DMS114 treated with DMSO at 0.1 percent for 48 hours (cell line): ENCODE results near the gene DPH1.

ENCODE experiments used
- DNase-seq: peaks from one replicate; lab custom pipeline; 2025; ENCODE audit not compliant: unreplicated experiment; lab: John Stamatoyannopoulos, UW

The DPH1 gene

DNA sequence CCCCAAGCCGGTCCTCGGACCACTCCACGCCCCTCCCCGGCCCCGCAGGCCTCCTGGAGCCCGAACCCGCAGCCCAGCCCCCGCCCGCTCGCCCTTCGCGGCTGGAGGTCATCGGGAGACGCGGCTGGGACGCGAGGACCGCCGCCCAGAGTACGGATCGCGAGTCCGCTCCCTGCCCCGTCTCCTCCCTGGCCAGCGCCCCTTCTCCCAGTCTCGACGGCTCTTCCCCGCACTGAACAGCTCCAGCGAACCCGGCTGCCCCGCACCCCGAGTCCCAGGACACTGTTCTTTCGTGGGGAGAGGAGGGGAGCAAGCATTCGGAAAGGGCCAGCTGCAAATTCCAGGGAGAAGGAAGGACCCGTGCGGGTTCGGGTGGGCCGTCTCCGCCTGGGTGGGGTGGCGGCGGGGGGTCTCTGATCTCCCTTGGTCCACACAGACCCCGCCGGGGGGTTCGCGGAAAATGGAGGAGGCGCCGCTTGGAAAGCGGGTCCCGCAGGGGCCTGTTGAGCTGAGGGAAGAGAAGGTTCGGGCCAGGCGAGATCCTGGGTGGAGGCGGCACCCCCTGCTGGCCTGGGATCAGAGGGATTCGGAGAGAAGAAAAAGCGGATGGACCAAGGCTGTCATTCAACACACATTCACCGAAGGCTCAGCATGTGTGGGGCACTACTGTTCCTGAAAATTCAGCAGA is 4.2 kb upstream of the DPH1 start:
- peak; percentile 68 for DNase-seq

DNA sequence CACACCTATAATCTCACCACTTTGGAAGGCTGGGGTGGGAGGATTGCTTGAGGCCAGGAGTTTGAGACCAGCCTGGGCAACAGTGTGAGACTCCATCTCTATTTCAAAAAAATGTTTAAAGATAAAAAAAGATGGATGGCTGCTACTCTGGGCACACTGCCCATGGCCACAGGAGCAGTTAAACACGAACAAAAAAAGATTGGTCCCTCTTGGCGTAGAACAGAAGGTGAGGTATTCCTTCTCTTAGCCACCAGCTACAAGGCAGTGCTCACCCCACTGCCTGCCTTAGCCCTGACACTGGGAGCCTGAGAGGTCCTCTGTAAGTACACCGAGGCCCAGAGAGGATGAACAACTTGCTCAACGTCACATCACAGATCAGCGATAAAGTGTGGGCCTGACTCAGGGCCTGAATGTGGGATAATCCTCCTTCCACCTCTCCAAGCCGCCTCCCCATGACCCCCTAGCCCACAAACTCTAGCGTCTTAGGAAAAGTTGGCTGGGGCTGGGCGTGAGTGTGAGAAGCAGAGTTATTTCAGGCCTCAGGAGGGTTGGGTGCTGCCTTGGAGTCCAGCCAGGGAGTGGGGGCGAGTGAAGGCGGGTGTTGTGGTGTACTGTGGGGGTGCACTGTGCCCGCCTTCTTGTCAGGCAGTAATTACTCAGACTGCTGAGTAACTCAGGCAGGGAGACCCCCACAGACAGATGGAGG is 2.3 kb upstream of the DPH1 start:
- DNase-seq, result no peak

DNA sequence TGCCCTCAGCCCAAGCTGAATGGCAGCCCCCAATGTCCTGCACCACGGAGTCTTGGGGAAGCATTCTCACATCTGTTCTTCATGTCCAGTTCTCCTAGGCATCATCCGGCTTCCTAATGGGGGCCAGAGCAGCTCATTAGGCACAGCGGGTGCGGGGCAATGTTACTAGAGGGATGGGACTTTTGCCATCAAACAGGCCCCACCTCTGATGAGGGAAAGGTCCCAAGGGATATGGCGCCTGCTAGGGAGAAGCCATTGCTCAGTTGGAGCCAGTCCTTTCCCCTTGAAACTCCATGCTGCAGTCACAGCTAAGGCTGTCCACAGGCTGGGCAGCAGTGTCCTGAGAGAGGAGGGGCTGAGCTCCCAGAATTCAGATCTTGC is 1.7 kb upstream of the DPH1 start:
- no peak for DNase-seq

DNA sequence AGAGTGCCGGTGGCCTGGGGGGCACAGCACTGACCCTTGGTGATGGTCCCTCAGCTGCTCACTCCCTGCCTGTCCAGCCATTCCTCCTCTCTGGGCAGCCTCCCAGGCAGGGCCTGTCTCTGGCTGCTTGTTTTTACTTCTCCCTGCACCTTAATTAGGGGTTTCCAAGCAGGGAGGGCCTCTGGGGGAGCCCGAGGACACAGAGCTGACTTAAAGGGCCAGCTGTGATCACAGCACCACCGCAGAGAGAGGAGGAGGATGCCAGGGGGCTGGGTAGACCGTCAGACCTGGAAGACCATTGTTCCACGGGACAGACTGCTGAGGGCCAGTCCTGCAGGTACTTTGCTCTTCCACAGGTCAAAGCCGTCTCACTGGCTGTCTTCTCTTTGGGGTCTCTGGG is 1.2 kb upstream of the DPH1 start:
- DNase-seq, result no peak

DNA sequence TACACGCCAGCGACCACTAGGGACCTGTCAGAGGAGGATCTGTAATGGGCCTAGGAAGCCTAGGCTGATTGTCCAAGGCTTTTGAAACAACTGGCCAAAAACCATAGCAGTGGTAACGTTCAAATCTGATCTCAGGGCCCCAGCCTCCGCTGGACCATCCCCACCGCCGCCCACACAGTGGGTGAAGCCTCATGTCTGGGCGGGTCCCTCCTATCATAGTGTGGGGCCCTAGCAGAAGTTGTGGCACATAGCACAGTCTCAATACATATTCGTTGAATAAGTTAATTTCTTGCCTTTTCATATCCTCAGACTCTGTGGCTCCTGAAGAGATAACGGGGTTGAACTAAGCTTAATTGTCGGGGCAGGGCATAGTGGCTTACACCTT is 818 bp downstream of the DPH1 start:
- no peak for DNase-seq

DNA sequence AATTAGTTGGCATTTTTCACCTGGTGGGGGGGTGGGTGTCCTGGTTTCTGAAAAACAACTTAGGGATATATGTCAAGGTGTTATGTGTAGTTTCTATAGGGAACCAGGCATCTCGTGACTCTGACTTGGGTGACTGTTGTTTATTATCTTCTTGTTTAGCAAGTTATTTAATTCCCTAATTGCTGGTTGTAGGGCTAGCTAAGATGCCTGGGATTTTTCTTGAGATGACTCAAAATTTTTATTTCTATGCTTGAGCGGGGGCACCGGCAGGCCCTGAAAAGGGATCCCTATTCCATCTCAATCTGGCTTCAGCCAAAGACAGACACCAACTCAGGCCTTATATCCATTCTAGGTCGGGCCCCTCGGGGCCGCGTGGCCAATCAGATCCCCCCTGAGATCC is 3.2 kb downstream of the DPH1 start:
- DNase-seq, result no peak

DNA sequence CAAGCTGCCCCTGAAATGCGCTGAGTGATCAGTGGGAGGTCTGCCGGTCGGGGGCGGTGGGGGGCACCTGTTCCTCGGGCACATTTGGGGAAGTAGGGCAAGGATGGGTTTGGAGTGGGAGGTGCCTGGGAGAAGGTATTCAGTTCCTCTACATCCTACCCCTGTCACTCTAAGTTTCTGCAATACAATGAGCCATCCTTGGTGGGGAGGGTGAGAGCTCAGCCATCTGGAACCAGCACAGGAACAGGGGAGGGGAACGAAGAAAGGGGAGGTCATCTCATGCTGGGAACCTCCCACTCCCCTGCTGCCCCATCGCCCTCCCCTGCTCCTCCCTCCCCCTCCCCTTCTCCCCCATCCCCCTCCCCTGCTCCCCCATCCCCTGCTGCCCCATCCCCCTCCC is 4.2 kb downstream of the DPH1 start:
- no peak for DNase-seq

DNA sequence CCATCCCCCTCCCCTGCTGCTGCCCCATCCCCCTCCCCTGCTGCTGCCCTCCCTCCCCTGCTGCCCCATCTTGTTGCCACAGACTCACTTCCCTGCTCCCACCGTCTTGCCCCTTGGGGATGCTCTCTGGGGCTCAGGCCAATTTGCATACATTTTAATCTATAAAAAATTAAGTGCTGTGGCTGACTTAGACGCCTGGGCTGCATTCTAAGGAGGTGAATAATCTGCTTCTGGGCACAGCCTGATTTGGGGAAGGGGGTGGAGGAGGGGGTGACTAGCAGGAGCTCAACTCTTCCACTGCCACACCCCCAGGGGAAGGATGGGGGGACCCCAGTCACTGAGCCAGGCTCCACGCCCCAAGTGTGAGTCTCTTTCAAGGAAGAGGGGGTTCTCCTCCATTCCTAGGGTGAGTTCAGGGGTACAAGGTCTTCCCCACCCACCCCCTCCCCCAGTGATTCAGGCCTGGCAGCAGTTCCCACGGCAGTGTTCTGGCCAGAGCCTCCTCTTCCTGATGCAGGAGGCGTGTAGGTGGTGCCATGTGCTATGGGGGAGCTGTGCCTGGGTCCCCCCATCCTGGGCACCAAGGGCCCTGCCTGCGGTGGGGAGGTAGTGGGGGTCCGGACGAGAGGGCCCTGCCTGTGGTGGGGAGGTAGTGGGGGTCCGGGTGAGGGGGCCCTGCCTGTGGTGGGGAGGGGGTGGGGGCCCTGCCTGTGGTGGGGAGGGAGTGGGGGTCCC is 5.0 kb downstream of the DPH1 start:
- DNase-seq, result no peak

DNA sequence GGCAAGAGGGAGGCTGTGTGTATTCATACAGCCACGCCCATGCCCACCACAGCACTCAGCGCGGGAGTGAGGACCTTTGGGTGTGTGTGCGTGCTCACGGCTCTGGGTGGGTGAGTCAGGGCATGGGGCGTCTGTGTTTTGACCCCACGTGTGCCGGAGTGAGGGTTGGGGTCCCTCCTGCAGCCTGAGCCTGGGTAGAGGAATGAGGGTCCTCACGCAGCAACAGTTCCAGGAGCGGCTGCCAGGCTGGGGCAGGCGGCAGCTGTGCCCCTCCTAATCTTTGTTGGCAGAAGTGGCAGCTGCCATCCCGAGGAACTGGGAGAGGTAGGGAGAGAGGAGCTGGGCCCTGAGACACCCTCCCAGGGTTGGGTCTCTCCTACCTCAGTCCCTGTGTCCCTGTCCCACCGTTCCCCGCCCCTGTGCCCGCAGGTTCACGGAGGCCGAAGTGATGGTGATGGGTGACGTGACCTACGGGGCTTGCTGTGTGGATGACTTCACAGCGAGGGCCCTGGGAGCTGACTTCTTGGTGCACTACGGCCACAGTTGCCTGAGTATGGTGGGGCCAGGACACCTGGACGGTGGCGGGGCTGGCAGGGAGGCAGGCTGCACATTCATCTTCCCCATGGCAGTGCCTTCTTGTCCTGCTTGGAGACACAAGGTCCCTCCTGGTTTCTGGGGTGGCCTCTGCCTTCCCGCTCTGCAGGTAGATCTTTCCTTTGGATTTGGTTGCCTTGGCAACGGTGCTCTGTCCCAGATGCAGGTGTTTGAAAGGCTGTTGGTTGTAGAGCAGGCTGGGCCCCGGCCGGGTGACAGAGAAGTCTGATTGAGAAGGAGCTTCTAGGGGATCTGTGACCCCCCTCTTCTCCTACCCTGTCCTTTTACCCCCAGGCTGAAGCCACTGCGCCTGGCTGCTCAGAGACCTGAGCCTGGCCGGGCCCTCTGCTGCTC is 5.9 kb downstream of the DPH1 start:
- DNase-seq, result no peak

DNA sequence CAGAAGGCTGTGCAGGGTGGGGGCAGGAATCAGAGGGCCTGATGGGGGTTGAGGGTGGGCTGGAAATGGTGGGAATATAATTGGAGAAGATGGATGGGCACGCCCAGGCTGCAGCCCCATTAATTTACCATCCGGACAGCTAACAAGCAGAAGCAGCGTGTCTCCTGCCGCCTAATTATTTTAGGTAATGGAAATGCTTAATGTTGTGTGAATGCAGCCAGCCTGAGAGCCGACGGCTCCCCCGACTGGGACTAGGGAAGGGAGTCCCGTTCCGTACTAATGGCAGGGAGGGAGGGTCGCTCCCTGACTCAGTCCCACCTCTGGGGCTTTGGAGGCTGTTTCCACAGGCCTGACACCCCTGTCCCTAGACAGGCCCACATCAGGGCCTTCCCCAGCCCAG is 7.2 kb downstream of the DPH1 start:
- DNase-seq, result no peak

DNA sequence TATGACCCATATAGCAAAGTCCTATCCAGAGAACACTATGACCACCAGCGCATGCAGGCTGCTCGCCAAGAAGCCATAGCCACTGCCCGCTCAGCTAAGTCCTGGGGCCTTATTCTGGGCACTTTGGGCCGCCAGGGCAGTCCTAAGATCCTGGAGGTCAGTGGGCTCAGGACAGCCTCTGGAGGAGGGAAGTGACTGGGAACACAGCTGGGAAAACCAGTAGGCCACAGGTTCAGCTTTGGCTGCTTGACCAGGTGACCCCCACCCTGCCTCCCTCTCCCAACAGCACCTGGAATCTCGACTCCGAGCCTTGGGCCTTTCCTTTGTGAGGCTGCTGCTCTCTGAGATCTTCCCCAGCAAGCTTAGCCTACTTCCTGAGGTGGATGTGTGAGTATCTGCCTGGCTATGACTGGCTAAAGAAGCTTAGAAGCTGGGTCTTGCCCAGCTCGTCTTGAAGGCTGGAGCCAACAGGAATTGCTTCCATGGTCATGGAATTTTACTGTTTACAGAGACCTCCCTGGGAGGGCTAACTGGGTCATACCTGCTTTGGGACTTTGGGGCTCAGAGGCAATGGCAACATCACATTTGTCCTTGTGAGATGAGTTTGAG is 10.4 kb downstream of the DPH1 start:
- no peak for DNase-seq

DNA sequence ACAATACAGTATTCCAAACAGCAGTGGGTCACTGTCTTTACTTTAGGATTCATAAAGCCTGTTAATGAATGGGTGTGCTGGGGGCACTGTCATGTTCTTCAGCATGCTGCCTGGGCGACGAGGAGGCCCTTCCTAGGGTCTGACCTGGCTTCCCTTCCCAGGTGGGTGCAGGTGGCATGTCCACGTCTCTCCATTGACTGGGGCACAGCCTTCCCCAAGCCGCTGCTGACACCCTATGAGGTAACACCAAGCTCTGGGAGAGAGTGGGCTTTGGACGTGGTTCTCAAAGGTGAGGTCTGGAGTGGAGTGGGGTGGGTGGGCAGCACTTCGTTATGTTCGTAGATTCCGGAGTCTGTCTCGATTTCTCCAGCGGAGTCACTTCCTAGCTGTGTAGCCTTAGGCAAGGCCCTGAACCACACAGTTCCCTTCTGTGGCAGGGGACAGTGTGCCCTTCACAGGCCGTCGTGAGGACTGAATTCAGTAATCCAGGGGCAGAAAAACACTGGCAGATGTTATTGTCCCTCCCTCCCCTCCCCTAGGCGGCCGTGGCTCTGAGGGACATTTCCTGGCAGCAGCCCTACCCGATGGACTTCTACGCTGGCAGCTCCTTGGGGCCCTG is 11.1 kb downstream of the DPH1 start:
- DNase-seq, result no peak

DNA sequence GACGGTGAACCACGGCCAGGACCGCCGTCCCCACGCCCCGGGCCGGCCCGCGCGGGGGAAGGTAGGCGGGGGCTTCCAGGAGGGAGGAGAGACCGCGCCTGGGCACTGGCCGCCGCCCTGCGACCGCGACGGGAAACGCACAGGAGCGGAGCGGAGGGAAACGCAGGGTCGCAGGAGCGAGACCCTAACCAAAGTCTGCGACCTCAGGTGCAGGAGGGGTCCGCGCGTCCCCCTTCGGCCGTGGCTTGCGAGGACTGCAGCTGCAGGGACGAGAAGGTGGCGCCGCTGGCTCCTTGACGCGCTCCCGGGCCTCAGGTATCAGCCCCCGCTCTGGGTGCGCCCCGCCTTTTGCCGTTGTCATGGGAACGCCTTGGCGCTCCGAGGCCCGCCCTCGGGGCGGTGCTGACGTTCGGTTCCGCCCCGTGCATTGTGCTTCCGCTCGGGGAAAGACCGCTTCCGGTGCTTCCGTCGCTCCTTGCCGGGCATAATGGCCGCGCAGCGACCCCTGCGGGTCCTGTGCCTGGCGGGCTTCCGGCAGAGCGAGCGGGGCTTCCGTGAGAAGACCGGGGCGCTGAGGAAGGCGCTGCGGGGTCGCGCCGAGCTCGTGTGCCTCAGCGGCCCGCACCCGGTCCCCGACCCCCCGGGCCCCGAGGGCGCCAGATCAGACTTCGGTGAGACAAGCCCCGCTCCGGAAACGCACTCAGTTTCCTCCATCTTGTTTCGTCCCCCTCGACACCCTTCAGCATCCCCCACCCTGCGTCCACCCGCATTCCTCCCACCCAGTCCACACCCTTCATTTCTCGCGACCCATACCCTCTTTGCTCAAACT is 11.8 kb downstream of the DPH1 start, which contains the start of gene OVCA2:
OVCA2 (plus strand) TSS at position 462 of the 829 bp plus-strand sequence; CDS start at position 488, 26 bp downstream.
- DNase-seq, result peak; percentile 89

DNA sequence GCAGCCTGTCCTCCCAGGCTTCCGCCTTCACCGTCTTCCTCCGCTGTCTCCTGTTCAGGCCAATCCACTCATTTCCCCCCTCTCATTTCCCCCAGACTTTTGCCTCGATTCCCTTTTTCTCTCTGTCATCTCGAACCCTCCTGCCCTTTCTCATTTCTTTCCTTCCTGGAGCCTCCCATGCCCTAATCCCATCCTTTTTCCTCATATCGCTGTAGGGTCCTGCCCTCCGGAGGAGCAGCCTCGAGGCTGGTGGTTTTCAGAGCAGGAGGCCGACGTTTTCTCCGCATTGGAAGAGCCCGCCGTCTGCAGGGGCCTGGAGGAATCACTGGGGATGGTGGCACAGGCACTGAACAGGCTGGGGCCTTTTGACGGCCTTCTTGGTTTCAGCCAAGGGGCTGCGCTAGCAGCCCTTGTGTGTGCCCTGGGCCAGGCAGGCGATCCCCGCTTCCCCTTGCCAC is 12.5 kb downstream of the DPH1 start:
- DNase-seq, result no peak

DNA sequence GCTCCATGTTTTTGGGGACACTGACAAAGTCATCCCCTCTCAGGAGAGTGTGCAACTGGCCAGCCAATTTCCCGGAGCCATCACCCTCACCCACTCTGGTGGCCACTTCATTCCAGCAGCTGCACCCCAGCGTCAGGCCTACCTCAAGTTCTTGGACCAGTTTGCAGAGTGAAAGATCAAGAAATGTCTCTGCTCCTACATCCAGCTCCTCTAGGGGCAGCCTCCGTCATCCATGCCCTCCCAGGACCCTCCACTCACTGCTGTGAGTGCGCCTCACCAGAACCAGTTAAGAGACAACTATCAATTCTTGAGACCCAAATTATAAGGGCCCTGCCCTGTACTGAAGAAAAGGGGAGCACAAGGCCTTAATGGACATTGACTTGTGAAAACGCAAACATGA is 13.0 kb downstream of the DPH1 start:
- DNase-seq, result no peak

DNA sequence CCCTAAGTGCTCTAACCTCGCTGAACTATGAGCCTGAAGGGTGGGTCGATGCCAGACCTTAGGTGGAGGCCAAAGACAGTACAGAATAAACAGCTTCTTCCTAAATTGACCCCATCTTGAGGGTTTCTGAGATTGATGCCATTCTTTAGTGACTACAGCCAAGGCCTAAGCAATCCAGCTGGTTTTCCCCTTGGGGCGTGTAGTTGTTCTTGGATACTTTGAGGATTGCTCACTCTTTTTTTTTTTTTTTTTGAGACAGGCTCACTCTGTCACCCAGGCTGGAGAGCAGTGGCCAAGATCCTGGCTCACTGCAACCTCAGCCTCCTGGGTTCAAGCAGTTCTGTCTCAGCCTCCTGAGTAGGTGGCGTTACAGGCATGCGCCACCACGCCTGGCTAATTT is 13.8 kb downstream of the DPH1 start:
- no peak for DNase-seq

DNA sequence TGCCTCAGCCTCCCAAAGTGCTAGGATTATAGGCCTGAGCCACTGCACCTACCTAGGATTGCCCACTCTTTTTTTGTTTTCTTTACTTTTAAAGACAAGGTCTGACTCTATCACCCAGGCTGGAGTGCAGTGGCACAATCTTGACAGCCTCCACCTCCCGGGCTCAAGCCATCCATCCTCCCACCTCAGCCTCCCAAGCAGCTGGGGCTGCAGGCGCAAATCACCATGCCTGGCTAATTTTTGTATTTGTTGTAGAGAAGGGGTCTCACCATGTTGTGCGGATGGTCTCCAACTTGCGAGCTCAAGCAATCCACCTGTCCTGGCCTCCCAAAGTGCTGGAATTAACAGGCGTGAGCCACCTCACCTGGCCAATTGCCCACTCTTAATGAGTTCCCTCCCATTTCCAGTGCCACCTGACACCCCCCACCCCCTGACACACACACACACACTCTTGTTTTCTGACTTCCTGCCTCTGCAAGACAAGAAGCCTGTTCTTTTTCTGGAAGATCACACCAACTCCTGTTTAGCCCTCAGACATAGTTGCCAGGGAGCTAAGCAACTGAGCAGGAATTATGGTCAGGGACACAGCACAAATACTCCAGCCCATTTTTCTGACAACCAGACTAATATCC is 14.4 kb downstream of the DPH1 start:
- DNase-seq, result no peak

DNA sequence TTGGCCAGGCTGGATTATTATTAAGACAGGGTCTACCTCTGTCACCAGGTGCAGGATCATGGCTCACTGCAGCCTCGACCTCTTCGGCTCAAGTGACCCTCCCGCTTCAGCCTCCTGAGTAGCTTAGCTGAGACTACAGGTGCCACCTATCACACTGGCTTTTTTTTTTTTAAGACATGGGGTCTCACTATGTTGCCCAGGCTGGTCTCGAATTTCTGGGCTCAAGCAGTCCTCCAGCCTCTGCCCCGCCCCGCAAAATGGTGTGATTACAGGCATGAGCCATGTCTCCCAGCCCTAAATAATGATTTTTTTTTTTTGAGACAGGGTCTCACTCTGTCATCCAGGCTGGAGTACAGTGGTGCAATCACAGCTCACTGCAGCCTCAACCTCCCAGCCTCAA is 17.6 kb downstream of the DPH1 start:
- DNase-seq, result no peak

DNA sequence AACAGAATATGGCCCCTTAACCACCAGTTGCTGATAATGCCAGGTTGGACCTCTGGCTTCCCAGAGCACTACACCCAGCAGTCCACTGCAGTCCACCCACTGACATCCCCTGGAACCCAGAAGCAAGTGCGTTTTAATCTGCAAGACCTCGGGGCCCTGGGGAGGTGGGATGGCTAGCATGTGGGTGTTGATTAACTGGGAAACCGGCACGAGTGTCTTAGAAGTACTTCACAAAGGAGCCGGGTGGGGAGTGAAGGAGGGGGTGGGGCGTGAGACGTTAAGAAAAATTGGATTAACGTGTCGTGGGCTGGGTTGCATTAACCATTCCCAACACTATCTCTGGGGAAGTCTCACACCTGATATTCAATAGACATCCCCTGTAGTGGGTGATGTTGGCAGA is 18.9 kb downstream of the DPH1 start:
- no peak for DNase-seq
